ENCODE data around the gene EIPR1.

EIPR1 gene

GRCh38 chr2:3178578-3179031 lies 199.0 kb downstream of the EIPR1 start:
- no peak overlapping the region for H3K4me3 ChIP-seq (ENCODE audit: low read length)
- no peak for DNase-seq (ENCODE audit: low read depth)
- TF ChIP-seq, protein P1, sequence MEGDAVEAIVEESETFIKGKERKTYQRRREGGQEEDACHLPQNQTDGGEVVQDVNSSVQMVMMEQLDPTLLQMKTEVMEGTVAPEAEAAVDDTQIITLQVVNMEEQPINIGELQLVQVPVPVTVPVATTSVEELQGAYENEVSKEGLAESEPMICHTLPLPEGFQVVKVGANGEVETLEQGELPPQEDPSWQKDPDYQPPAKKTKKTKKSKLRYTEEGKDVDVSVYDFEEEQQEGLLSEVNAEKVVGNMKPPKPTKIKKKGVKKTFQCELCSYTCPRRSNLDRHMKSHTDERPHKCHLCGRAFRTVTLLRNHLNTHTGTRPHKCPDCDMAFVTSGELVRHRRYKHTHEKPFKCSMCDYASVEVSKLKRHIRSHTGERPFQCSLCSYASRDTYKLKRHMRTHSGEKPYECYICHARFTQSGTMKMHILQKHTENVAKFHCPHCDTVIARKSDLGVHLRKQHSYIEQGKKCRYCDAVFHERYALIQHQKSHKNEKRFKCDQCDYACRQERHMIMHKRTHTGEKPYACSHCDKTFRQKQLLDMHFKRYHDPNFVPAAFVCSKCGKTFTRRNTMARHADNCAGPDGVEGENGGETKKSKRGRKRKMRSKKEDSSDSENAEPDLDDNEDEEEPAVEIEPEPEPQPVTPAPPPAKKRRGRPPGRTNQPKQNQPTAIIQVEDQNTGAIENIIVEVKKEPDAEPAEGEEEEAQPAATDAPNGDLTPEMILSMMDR (IDR thresholded peaks at IDR 0.05; ENCODE audit: insufficient read depth, low read depth, low read length, missing control alignments), result no peak

DNA sequence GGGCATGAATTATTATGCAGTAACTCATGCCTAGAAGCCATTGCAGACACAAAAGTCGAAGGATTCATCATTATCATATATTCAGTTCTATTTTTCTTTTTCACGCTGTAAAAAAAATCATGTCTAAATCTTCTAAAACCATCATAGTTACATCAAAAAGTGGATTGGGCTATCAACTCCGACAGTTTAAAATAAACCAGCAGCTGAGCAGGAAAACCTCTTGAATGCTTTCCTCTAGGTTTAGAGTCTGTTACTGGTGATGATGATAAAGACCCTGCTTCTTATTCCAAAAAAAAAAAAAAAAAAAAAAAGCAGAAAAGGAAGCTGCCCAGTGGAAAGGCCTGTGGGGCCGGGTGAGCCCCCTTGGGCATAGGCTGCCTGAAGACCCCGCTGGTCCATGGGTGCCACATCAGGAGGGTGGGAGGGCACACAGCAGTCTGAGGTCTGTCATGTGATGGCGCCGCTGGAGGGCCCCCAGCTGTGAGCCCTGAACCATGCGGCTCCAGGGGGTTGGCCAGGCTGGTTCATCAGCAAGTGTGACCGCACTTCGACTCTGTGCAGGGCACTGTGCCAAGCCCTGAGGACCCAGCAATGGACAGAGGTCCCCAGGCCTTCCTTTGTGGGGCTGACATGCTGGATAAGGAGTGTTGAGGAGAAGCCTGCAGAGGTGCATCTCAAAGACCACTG lies 199.6 kb downstream of the EIPR1 start:
- H3K4me3 ChIP-seq (ENCODE audit: low read length), result no peak overlapping the region
- TF ChIP-seq, protein P1 (IDR thresholded peaks at IDR 0.05; ENCODE audit: insufficient read depth, low read depth, low read length, missing control alignments), result no peak
- no peak for DNase-seq (ENCODE audit: low read depth)

GRCh38 chr2:3176869-3177255 lies 200.8 kb downstream of the EIPR1 start:
- TF ChIP-seq, protein P1 (IDR thresholded peaks at IDR 0.05; ENCODE audit: insufficient read depth, low read depth, low read length, missing control alignments), result no peak
- H3K4me3 ChIP-seq (ENCODE audit: low read length), result no peak overlapping the region

DNA sequence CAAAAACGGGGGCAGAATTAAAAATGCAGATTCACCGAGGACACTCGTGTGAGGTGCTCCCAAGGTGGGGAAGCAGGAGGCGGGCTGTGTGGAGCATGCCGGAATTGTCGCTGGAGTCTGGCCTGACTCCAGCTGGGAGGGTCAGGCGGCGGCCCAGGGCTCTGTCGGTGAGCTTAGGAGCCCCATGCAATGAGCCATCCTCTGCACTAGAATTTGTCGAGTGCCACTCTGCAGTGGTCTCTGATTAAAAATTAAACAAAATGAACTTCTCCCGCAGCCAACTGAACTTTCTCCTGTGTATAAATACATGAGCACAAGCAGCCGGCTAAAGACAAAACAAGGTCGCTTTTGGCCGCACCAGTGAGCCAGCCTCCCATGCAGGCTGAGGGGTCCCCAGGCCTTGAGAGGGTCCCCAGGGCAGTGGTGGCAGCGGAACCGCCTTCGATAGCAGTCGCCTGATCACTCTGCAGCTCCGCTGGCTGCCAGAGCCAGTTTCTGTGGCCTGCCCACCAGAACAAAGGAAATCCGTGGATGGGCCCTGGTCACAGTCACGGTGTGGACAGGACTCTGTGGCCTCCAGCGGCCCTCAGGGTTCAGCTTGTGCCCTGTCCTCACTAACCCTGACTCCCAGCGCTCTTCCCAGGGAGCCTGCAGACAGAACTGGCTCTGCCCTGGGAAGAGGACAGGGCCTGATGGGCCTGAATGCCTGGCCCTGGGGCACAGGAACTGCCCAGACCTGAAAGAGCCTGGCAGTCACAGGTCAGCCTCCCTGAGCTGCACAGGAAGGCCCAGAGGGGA lies 201.3 kb downstream of the EIPR1 start:
- no peak overlapping the region for H3K4me3 ChIP-seq (ENCODE audit: low read length)
- no peak for DNase-seq (ENCODE audit: low read depth)
- TF ChIP-seq, protein P1 (IDR thresholded peaks at IDR 0.05; ENCODE audit: insufficient read depth, low read depth, low read length, missing control alignments), result no peak

More at GRCh38 chr2:3176869-3177255, 200.8 kb downstream of the EIPR1 start:
- no peak for DNase-seq (ENCODE audit: low read depth)

DNA sequence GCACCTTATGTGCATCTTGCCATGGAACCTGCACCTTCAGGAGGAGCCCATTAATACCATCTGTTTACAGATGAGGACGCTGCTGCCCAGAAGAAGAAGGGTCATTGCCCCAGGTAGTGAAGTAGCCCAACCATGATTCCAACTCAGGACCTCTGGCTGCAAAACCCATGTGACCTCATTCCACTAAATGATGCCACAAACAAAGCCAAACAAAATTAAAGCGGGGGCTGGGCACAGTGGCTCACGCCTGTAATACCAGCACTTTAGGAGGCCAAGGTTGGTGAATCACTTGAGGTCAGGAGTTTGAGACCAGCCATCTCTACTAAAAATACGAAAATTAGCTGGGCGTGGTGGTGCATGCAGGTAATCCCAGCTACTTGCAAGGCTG lies 202.1 kb downstream of the EIPR1 start:
- no peak for DNase-seq (ENCODE audit: low read depth)

DNA sequence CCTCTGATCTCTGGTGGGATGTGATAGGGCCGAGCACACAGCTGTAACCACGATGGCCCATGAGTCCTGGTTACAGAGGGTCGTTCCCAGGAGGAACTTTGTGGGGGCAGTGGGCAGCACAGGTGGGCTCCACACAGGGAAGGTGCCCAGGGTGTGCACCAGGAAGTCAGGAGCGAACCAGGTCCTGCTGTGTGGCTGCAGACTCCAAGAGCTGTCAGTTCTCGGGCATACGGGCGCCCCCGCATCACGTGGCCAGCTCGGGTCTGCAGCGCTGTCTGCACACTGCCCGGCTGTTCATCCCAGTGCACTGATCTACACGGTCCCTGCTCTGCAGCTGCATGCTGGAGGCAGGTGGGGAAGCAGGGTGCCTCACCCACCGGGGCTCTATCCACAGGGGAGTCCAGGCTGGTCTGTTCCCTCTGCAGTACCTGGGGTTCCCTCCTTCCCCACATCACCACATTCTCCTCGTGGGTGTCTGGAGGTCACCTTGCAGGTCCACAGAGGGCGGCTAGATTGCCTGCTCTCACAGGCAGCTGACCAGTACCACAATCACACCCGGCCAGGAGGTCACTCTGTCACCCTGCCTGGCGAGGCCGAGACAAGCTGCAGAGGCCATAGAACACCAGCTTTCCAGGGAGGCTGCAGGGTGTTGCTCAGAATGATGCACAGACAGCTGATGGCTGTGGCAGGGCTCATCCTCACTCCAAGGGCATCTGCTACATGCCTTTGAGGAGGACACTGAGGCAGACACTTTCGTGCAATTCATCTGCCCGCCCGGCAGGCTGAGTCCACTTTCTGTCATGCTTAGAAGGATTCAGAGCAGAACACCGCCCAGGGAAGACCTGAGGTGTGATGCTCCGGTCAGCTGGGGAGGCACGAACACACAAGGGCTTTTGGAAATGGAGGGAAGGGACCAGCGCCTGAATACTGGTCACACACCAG lies 202.7 kb downstream of the EIPR1 start:
- no peak for DNase-seq (ENCODE audit: low read depth)
- TF ChIP-seq, protein P1 (IDR thresholded peaks at IDR 0.05; ENCODE audit: insufficient read depth, low read depth, low read length, missing control alignments), result no peak
- H3K4me3 ChIP-seq (ENCODE audit: low read length), result no peak overlapping the region

More for the DNA sequence above, 202.1 kb downstream of the EIPR1 start:
- no peak overlapping the region for H3K4me3 ChIP-seq (ENCODE audit: low read length)
- TF ChIP-seq, protein P1 (IDR thresholded peaks at IDR 0.05; ENCODE audit: insufficient read depth, low read depth, low read length, missing control alignments), result no peak

Measured in epithelial cell of esophagus (primary cell).